Measurements from ENCODE around the gene PTPRCAP.
"Not testable (repeated sequence)": the region's sequence is repeated elsewhere in the genome, so short reads cannot be mapped to it uniquely, and the experiment has no call there.

DNA sequence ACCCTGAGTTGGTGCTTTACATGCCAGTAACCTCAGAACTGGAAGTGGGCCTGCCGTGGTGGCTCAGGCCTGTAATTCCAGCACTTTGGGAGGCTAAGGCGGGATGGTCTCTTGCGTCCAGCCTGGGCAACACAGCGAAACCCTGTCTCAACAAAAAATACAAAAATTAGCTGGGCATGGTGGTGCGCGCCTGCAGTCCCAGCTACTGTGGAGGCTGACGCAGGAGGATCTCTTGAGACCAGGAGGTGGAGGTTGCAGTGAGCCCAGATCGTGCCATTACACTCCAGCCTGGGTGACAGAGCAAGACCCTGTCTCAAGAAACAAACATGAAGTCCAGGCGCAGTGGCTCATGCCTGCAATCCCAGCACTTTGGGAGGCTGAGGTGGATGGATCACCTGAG is 34.4 kb downstream of the PTPRCAP start:
- TF ChIP-seq, protein P1, sequence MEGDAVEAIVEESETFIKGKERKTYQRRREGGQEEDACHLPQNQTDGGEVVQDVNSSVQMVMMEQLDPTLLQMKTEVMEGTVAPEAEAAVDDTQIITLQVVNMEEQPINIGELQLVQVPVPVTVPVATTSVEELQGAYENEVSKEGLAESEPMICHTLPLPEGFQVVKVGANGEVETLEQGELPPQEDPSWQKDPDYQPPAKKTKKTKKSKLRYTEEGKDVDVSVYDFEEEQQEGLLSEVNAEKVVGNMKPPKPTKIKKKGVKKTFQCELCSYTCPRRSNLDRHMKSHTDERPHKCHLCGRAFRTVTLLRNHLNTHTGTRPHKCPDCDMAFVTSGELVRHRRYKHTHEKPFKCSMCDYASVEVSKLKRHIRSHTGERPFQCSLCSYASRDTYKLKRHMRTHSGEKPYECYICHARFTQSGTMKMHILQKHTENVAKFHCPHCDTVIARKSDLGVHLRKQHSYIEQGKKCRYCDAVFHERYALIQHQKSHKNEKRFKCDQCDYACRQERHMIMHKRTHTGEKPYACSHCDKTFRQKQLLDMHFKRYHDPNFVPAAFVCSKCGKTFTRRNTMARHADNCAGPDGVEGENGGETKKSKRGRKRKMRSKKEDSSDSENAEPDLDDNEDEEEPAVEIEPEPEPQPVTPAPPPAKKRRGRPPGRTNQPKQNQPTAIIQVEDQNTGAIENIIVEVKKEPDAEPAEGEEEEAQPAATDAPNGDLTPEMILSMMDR (IDR thresholded peaks at IDR 0.05), result not testable (repeated sequence)
- TF ChIP-seq EP300 (IDR thresholded peaks at IDR 0.05; ENCODE audit: low read depth); POLR2AphosphoS5 (IDR thresholded peaks at IDR 0.05); POLR2A (IDR thresholded peaks at IDR 0.05): not testable (repeated sequence)

Data from transverse colon (tissue), 4 donors.